NCI-H774 (cell line): ENCODE results near the gene STX17.
A peak's percentile ranks its signal among the peaks of the same experiment; 100 is the strongest.
"Not testable (repeated sequence)": the region's sequence is repeated elsewhere in the genome, so short reads cannot be mapped to it uniquely, and the experiment has no call there.

Experiments
- DNase-seq: peaks from one replicate; lab custom pipeline; 2025; lab: John Stamatoyannopoulos, UW

Gene STX17

DNA sequence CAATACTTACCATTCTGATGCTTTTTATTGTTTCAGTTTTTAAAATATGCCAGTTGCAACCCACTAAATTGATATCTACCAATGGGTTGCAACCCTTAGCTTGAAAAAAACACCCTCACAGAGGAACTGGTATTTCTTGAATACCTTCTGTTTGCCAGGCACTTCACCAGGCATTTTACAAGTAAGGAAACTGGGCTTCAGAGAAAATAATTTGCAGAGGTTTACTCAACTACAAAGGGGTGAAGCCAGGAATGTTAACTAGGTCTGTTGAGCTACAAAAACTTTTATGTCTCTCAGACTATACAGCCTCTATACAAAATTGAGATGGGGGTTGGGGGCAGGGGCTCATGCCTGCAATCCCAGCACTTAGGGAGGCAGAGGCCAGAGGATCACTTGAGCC, 65.0 kb downstream of the STX17 start:
- DNase-seq: no peak

DNA sequence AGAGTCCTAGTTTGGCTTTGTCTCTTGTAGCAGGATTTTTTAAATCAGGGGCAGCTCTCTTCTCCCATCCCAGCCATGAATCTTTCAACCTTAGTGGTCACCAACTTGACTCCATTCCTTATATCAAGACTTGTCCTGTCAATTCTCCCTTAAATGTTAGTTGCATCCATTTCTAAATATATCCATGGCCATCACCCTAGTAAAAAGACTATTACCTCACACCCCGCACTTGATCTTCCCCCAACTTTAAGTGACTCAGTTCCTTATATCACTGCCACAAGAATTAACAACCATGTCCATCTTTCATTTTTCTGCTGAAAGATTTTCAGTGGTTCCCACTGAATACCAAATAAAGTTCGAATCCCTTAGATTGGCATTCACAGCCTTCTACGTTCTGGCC, 67.0 kb downstream of the STX17 start:
- no peak for DNase-seq

DNA sequence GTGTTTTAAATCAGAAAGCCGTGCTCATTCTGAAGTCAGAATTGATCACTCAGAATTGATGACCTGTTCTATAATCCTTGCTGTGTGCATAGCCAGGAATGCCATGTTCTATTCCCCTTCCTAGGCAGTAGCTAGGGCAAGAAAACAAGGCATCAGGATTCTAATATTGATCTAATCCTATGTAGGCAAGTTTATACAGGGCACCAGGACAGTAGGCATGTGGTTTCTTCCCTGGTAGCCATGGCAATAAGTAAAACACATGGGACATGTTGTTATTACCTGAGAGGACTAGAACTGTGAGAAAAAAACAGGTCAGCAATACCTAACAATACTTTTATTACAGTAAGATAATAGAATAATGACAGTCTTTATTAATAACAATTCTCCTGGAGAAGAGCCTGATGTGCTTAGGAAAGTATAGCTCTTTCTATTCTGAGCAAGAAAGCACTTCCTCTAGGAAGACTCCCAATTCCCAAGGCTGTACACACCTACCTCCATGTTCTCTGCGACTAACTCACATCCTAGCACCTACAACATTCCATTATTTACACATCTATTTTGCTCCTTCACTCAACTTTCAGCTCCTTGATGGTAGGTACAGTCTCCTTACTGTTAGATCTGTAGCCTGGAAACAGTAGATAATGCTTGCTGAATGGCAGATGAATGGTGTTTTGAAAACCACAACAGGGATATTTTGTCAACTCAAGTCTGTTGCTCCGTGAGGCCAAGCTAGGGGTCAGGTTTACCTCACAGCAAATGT, 70.8 kb downstream of the STX17 start:
- no peak for DNase-seq

DNA sequence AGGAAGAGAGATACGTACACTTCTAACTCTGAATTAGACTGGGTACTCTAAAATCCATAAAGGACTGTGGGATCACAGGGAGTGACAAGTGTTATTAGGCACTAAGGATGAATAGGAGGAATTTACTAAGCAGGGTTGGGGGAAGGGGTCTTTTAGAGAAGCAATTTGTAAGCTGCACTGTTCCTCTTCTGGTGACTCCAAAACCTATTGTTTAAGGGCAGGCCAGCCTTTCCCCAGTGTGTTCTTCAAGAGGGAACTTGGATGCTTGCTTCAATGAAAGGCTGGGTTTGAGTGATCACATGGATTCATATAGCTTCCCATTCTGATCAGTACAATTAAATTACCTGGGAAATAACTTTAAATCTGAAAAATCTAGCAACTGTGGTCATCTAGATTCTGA, 71.8 kb downstream of the STX17 start:
- no peak for DNase-seq

DNA sequence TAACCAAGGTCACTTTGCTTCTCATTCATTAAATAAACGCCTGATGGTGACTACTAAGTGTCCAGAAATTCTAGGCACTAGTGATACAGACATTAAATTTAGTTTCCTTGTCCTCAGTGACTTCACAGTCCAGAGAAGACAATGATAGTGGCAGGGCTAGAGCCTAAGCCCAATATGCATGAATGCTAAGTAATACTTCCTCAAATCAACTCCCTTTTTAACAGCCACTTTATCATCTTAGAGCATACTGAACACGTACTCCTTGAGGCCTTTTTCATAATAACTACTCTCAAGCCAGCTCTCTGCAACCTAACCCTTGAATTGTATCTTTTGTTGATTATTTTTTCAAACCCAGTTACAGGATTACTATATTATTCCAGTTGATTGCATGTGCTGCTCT, 74.1 kb downstream of the STX17 start:
- no peak for DNase-seq

DNA sequence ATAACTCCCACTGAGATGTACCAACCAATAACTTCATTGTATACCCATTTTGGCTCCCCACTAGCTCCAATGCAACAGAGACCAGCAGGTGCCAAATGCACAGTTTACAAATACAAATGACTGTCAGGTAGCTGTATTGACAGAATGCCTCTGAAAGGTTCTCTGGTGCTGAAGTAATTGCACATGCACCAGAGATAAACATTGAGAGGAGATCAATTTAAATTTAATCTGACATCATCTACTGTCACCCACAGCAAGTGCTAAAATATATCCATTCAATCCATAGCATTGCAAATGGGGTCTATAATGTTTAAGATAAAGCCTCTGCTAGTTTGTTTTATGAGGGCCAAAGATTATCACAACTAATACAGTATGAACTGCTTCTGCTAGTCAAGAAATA, 80.2 kb downstream of the STX17 start:
- peak; percentile 41 for DNase-seq

DNA sequence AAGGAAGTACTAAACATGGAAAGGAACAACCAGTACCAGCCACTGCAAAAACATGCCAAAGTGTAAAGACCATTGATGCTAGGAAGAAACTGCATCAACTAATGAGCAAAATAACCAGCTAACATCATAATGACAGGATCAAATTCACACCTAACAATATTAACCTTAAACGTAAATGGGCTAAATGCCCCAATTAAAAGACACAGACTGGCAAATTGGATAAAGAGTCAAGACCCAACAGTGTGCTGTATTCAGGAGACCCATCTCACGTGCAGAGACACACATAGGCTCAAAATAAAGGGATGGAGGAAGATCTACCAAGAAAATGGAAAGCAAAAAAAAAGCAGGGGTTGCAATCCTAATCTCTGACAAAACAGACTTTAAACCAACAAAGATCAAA, 84.1 kb downstream of the STX17 start:
- DNase-seq: not testable (repeated sequence)

DNA sequence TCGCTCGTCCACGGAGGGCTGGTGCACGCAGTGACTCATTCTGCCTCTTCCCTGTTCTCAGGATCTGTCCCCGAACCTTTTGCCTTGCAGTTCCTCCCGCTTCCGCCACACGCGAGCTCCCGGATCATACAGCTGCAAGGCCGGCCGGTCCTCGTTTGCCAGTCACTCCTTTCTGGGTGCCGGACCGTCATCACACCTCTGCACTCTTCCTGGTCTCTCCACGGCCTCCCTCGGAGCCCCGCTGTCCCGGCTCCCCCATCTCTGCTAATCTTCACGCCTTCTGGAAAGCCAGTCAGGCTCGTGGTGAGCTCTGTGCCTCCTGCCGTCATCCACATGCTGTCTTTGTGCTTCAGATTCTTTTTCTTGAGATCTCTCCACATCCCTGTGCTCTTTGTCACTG, 91.8 kb downstream of the STX17 start:
- DNase-seq: no peak

DNA sequence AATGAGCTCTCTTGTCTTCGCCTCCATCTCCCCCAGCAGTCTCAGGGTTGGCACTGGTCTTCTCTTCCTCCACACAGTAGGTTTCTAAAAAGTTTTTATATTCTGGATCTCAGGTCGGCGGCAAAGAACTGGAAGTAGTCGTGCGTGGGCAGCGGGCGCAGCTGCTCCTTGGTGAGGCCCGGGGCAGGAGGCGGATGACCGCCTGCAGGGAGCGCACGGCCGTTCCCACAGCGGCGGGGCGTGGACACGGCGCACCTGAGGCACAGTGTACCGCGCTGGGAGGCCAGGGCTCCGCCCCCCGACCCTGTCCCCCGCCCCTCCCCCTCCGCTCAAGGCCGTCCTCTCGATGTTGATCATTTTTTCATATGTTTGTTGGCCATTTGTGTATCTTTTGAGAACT, 92.4 kb downstream of the STX17 start:
- DNase-seq: no peak

DNA sequence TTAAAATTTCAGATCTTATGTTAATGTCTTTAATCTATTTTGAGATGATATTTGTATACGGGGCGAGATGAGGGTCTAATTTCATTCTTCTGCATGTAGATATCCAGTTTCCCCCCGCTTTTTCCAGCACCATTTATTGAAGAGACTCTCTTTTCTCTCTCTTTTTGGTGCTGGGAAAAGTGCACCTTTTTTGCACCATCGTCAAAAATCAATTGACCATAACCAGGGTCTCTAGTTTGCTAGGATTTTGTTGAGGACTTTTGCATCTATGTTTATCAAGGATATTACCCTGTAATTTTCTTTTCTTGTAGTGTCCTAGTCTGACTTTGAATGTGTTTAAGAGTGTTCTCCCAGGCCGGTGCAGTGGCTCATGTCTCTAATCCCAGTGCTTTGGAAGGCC, 93.3 kb downstream of the STX17 start:
- DNase-seq: no peak

DNA sequence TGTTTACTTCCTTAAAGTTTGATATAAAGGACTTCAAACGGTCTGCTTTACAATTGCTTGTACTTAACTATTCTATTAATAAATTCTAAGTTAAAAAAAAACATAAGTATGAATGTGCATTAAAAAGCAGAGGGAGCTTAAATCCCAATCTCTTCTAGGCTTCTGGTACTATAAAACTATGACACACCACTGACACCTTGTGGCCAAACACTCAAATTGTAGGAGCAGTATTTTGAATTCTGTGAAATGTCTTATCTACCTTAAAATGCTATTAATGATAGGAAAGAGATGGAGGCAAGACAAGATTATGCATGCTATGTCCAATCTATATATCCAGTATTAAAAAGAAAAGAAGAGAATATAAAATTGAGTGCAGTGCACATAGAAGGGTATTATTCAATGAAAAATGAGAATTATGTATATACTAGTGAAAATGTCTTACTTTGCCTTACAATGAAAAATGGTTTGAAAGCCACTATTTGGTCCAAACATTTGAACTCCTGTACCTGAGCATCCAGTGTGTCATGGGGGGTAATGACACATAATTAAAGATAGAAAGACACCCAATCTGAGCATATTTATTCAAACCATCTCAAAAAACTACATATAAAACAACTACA, 104.7 kb downstream of the STX17 start:
- peak; percentile 2 for DNase-seq

DNA sequence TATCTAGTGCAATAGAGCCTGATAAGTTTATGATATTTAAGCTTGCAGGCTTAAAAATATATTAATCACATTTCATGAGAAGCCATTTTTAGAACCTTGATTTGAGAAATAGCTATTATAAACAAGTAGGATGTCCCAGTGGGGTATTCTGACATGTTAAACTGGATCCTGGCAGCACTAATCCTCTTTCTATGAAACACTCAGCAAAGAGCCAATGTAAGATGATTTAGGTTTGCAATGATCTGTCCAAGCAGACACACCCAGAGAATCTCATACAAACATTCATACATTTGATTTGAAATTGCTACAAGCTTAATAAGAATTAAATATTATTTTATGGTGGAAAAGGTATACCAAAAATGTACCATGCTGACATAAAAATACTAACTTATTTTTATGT, 105.8 kb downstream of the STX17 start:
- DNase-seq: no peak

DNA sequence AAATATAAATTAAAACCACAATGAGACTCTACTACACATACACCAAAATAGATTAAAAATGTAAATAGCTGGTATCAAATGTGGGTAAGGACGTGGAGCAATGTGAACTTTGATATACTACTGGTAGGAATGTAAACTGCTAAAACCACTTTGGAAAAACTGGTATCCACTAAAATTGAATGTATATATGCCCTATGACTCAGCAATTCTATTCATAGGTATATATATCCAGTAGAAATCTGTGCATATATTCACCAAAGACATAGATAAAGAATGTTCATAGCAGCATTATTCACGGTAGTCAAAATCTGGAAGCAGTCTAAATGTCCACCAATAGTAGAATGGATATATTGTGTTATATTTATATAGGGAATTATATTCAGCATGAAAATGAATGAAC, 107.1 kb downstream of the STX17 start:
- no peak for DNase-seq

DNA sequence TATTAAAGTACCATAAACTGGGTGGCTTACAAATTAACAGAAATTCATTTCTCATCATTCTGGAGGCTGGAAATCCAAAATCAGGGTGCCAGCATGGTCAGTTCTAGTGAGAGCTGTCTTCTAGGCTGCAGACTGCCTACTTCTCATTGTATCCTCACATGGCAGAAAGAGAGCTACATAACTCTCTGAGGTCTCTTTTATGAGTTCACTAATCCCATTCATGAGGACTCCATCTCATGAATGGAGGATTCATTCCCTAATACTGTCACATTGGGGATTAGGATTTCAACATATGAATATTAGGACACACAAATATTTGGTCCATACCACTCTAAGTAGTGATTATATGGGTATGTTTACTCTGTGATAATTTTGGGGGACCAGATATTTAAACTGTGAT, 108.4 kb downstream of the STX17 start:
- no peak for DNase-seq

DNA sequence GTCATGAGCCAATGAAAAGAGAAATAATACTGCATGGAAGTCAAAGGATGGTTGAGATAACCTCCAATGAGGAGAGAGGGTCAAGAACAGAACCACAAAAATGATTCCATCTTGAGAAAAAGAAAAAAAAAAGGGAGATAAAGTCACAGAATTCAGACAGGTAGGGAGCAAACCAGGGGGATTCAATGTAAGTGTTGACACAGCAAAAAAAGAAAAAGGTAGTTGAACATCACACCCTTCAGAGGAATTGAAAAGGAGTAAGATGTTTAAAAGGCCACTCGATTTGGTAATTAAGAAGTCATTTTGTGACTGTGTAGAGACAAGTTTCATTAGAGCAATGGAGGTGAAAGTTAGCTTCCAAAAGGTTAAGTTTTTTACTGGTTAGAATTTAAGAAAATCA, 113.1 kb downstream of the STX17 start:
- DNase-seq: no peak
